Stimulated activated naive CD8-positive, alpha-beta T cell treated with anti-CD3 and anti-CD28 coated beads, Interleukin-15, Interleukin-2, amounts not matched to agents 100 ng/mL and 50 ng/mL, for 24 hours (primary cell): Measurements from ENCODE around the gene SPATA13.
A peak's percentile ranks its signal among the peaks of the same experiment; 100 is the strongest.

Experiments
- H3K27ac Mint-ChIP-seq: one replicate; pipeline ENCODE4 v1.8.0; 2021; ENCODE audit warnings: mild to moderate bottlenecking, mixed read lengths
- H3K27me3 Mint-ChIP-seq: one replicate; pipeline ENCODE4 v1.8.0; 2021; ENCODE audit warnings: mixed read lengths
- H3K36me3 Mint-ChIP-seq: one replicate; pipeline ENCODE4 v1.8.0; 2021; ENCODE audit warnings: low read depth, mixed read lengths
- H3K4me1 Mint-ChIP-seq: one replicate; pipeline ENCODE4 v1.8.0; 2021; ENCODE audit warnings: low read depth, mixed read lengths
- H3K4me3 Mint-ChIP-seq: one replicate; pipeline ENCODE4 v1.8.0; 2021; ENCODE audit warnings: mild to moderate bottlenecking, mixed read lengths
- H3K9me3 Mint-ChIP-seq: one replicate; pipeline ENCODE4 v1.8.0; 2021; ENCODE audit warnings: mixed read lengths

SPATA13 gene

GRCh38 chr13:24225062-24225461 is 64.5 kb downstream of the SPATA13 start:
- Mint-ChIP-seq H3K4me1 (peaks cover 37% of the 10 kb centered on the region), H3K4me3 (peak overlapping the region; percentile 41), H3K36me3 (peaks cover 5% of the 10 kb centered on the region), H3K27me3 (no peaks in the 10 kb centered on the region), H3K27ac (no peak overlapping the region), H3K9me3 (no peaks in the 10 kb centered on the region)

GRCh38 chr13:24225930-24226329 is 65.4 kb downstream of the SPATA13 start:
- Mint-ChIP-seq H3K4me1 (peaks cover 39% of the 10 kb centered on the region), H3K27ac (no peak overlapping the region), H3K27me3 (no peaks in the 10 kb centered on the region)

DNA sequence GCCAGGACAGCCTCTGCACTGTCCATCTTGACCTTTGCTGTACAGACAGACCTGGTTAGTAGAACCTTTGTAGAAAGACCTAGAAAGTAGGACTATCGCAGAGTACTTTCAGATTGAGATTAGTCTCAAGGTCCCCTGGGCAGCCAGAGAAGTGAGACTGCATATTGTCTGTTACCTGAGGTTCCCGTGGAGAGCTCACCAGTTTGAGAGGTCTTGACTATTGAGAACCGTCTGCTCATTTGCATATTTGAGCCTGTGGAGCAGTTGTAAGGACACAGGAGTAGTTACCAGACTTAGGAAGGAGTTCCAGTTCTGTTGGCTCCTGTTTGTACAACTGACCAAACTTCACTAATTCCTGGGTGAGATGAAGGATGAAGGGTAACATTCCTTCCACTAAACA is 66.2 kb downstream of the SPATA13 start:
- H3K36me3 Mint-ChIP-seq: peaks cover 5% of the 10 kb centered on the region
- H3K27ac Mint-ChIP-seq: no peak overlapping the region
- H3K27me3 Mint-ChIP-seq: no peaks in the 10 kb centered on the region
- H3K9me3 Mint-ChIP-seq: no peaks in the 10 kb centered on the region
- H3K4me3 Mint-ChIP-seq: no peak overlapping the region
- H3K4me1 Mint-ChIP-seq: peaks cover 47% of the 10 kb centered on the region

More at GRCh38 chr13:24225930-24226329, 65.4 kb downstream of the SPATA13 start:
- H3K9me3 Mint-ChIP-seq: no peaks in the 10 kb centered on the region
- H3K36me3 Mint-ChIP-seq: peaks cover 5% of the 10 kb centered on the region
- no peak overlapping the region for H3K4me3 Mint-ChIP-seq

- Mint-ChIP-seq H3K27me3 (no peaks in the 10 kb centered on the region), H3K4me1 (peaks cover 61% of the 10 kb centered on the region), H3K9me3 (no peaks in the 10 kb centered on the region), H3K4me3 (no peak overlapping the region), H3K36me3 (peaks cover 5% of the 10 kb centered on the region), H3K27ac (peak overlapping the region; percentile 71)
Observed at GRCh38 chr13:24228852-24229458, 68.4 kb downstream of the SPATA13 start.

GRCh38 chr13:24230428-24231072 is 70.0 kb downstream of the SPATA13 start:
- H3K9me3 Mint-ChIP-seq: no peaks in the 10 kb centered on the region
- no peaks in the 10 kb centered on the region for H3K36me3 Mint-ChIP-seq
- peak overlapping the region; percentile 71 for H3K27ac Mint-ChIP-seq
- H3K4me3 Mint-ChIP-seq: peak overlapping the region; percentile 4
- H3K27me3 Mint-ChIP-seq: no peaks in the 10 kb centered on the region
- peaks cover 58% of the 10 kb centered on the region for H3K4me1 Mint-ChIP-seq

- Mint-ChIP-seq H3K4me3 (no peak overlapping the region), H3K4me1 (peaks cover 58% of the 10 kb centered on the region), H3K27ac (no peak overlapping the region), H3K27me3 (no peaks in the 10 kb centered on the region), H3K9me3 (no peaks in the 10 kb centered on the region), H3K36me3 (no peaks in the 10 kb centered on the region)
Observed at GRCh38 chr13:24231377-24231776, 70.9 kb downstream of the SPATA13 start.

DNA sequence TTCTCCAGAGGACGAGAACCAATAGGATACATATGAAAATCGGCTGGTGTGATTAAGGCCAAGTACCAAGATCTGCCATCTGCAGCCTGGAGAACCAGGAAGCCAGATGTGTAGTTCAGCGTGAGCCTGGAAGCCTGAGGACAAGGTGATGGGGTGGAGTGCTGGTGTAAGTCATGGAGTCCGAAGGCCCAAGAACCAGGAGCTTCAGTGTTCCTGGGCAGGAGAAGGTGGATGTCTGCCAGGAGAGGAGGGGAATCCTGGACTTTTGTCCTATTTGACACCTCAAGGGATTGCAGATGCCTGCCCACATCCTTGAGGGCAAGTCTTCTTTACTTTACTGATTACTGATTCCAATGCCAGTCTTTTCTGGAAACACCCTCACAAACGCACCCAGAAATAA is 71.5 kb downstream of the SPATA13 start:
- no peak overlapping the region for H3K4me3 Mint-ChIP-seq
- peaks cover 58% of the 10 kb centered on the region for H3K4me1 Mint-ChIP-seq
- no peaks in the 10 kb centered on the region for H3K27me3 Mint-ChIP-seq
- H3K27ac Mint-ChIP-seq: no peak overlapping the region
- no peaks in the 10 kb centered on the region for H3K36me3 Mint-ChIP-seq
- no peaks in the 10 kb centered on the region for H3K9me3 Mint-ChIP-seq

DNA sequence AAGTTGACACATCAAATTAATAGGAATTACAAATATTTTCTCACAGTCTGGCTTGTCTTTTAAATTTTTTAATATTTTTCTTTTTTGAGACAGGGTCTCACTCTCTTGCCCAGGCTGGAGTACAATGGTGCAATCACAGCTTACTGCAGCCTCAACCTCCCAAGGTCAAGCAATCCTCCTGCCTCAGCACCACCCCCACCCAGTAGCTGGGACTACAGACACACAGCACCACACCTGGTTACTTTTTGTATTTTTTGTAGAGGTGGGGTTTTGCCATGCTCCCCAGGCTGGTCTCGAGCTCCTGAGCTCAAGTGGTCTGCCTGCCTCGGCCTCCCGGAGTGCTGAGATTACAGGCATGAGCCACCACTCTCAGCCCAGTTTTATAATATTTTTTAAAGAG is 72.0 kb downstream of the SPATA13 start:
- Mint-ChIP-seq H3K36me3 (no peaks in the 10 kb centered on the region), H3K27me3 (no peaks in the 10 kb centered on the region), H3K9me3 (no peaks in the 10 kb centered on the region), H3K27ac (peak overlapping the region; percentile 92), H3K4me3 (no peak overlapping the region), H3K4me1 (peaks cover 58% of the 10 kb centered on the region)

DNA sequence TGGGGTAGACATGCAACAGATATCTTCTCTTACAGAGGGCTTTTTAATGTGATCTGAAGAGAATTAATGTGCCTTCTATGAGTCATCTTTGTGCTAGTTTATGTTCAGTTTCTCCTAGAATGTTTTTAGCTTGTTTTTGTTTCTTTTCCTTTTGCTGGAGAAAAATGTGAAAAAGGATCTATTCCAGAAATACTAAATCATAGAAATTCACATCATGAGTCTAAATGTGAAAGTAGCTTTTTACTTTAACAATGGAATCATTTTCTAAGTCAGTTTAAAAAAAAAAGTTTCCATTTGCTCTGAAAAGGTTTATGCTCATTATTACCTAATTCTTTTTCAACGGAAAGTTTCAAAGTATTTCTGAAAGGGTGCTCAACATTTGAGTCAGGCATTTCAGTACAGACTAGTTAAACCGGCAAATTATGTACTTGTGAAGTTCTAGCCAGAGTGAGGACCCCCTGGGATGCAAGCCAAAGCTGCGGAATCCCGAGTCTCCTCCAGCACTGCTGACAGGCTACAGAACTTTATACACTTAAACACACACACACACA is 72.9 kb downstream of the SPATA13 start:
- peak overlapping the region; percentile 92 for H3K27ac Mint-ChIP-seq
- no peaks in the 10 kb centered on the region for H3K9me3 Mint-ChIP-seq
- peak overlapping the region; percentile 62 for H3K4me3 Mint-ChIP-seq
- no peaks in the 10 kb centered on the region for H3K36me3 Mint-ChIP-seq
- H3K4me1 Mint-ChIP-seq: peaks cover 58% of the 10 kb centered on the region
- no peaks in the 10 kb centered on the region for H3K27me3 Mint-ChIP-seq

DNA sequence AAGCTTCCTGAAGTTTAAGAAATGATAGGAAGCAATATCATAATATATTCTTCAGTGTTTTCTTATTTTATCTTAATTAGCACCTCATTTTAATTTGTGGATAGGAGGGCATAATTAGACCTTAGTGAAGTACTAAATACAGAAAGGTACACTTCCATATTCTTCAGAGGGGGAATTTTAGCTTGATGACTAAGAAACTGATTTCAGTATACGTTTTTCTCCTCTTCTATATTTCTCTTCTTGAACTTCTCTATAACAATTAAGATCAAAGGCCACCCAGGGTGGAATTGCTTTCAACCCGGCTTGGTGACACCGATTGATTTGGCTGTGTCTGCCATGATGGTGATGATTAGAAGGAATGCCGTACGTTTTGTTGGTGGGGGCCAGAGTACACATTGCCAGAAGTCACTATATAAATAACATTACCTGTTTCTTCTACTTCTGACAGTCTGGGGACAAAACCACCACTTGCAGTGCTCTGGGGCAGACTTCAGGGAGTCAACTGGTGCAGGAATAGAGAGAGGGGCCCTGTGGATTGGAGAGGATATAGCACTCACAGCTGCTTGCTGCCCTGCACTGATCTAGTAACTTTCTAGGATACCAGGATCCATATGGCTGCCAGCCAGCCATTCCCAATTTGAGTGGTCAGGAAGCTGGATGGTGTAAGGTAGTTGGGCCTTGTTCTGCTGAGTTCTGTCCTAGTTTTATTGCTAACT is 73.8 kb downstream of the SPATA13 start:
- no peaks in the 10 kb centered on the region for H3K27me3 Mint-ChIP-seq
- peak overlapping the region; percentile 87 for H3K27ac Mint-ChIP-seq
- peaks cover 4% of the 10 kb centered on the region for H3K36me3 Mint-ChIP-seq
- peaks cover 52% of the 10 kb centered on the region for H3K4me1 Mint-ChIP-seq
- no peaks in the 10 kb centered on the region for H3K9me3 Mint-ChIP-seq
- no peak overlapping the region for H3K4me3 Mint-ChIP-seq

GRCh38 chr13:24237356-24237755 is 76.8 kb downstream of the SPATA13 start:
- peaks cover 4% of the 10 kb centered on the region for H3K36me3 Mint-ChIP-seq
- H3K4me3 Mint-ChIP-seq: no peak overlapping the region
- H3K27me3 Mint-ChIP-seq: no peaks in the 10 kb centered on the region
- H3K27ac Mint-ChIP-seq: no peak overlapping the region
- H3K4me1 Mint-ChIP-seq: peaks cover 23% of the 10 kb centered on the region
- H3K9me3 Mint-ChIP-seq: no peaks in the 10 kb centered on the region

GRCh38 chr13:24241336-24241735 is 80.8 kb downstream of the SPATA13 start:
- H3K36me3 Mint-ChIP-seq: peaks cover 4% of the 10 kb centered on the region
- H3K4me1 Mint-ChIP-seq: peaks cover 6% of the 10 kb centered on the region
- H3K27me3 Mint-ChIP-seq: no peaks in the 10 kb centered on the region
- no peak overlapping the region for H3K4me3 Mint-ChIP-seq
- H3K9me3 Mint-ChIP-seq: no peaks in the 10 kb centered on the region
- H3K27ac Mint-ChIP-seq: no peak overlapping the region

- Mint-ChIP-seq H3K27me3 (no peaks in the 10 kb centered on the region), H3K4me3 (no peak overlapping the region)
Observed at GRCh38 chr13:24242100-24242499, 81.6 kb downstream of the SPATA13 start.

DNA sequence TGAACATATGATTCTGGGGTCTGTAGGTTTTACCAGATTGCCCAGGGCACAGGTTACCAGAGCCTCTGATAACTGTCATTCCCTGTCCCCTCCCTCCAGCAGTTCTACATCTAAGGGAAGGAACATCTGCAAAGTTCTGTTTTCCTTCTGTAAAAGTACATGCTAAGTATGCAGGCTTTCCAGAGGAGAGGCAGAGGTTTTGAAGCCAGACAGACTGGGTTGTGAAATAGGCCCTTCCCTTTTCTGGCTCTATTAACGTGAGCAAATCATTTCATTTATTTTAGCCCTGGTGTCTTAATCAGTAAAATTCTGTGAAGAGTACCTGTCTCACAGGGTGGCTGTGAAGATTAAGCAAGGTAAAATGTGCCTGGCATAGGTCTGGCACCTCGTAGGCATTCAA is 82.8 kb downstream of the SPATA13 start:
- no peaks in the 10 kb centered on the region for H3K27me3 Mint-ChIP-seq
- H3K27ac Mint-ChIP-seq: no peak overlapping the region
- H3K9me3 Mint-ChIP-seq: no peaks in the 10 kb centered on the region
- peaks cover 4% of the 10 kb centered on the region for H3K36me3 Mint-ChIP-seq
- H3K4me3 Mint-ChIP-seq: no peak overlapping the region
- peaks cover 13% of the 10 kb centered on the region for H3K4me1 Mint-ChIP-seq

More at GRCh38 chr13:24242100-24242499, 81.6 kb downstream of the SPATA13 start:
- H3K9me3 Mint-ChIP-seq: no peaks in the 10 kb centered on the region
- H3K27ac Mint-ChIP-seq: no peak overlapping the region
- H3K4me1 Mint-ChIP-seq: peaks cover 13% of the 10 kb centered on the region
- H3K36me3 Mint-ChIP-seq: peaks cover 4% of the 10 kb centered on the region

DNA sequence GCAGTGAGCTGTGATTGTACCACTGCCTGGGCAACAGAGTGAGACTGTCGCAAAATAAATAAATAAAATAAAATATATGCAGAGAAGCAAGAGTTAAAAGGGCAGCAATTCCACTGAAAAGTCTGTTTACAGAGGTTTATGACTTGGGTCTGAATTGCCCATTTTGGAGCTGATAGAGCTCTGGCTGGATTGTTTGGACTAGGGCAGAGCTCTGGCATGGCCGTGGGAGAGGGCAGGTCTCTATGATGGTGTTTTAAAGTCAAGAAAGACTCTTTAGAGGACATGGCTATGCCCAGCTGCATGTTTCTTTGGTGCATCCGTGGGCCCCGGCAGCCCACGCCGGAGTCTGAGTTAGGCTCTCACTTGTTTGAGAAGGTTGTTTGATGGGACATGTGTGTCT is 84.3 kb downstream of the SPATA13 start:
- Mint-ChIP-seq H3K4me1 (peaks cover 20% of the 10 kb centered on the region), H3K27me3 (no peaks in the 10 kb centered on the region), H3K27ac (no peak overlapping the region), H3K9me3 (no peaks in the 10 kb centered on the region), H3K4me3 (no peak overlapping the region), H3K36me3 (peaks cover 2% of the 10 kb centered on the region)
